ENCODE results near the gene NPHP4.

NPHP4 gene

DNA sequence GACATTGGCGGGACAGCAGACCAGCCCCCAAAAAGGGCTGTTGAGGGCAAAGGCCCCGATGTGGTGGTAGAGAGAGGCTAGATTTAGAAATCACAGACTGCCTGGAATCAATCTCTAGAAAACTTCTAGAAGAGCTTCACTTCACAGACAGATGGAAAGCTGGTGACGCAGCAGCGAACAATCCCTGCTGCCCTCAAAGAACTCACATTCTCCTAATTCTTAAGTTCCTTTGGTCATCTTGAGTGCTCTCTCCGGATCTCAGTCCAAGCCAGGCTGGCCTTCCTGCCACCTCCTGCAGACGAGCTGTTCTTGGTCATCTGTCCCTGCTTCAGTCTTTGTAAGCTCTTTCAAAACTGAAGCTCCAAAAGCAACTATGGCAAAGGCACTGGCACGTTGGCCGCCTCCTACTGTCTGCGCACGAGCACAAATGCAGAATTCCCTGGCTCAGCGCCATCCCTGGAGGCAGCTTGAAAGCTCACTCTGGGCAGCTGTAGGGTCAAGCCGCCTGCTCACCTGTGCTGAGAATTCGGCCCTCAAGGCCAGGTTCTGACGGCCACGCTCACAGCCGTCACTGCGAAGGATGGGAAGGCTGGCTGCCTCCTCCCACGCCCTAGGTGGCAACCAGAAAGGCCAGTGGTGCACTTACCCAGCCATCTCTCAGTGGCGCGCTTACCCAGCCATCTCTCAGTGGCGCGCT lies 110.6 kb downstream of the NPHP4 start:
- DNase-seq: no peak

- no peak for DNase-seq
Observed at GRCh38 chr1:5880630-5881405, 111.4 kb downstream of the NPHP4 start.

DNA sequence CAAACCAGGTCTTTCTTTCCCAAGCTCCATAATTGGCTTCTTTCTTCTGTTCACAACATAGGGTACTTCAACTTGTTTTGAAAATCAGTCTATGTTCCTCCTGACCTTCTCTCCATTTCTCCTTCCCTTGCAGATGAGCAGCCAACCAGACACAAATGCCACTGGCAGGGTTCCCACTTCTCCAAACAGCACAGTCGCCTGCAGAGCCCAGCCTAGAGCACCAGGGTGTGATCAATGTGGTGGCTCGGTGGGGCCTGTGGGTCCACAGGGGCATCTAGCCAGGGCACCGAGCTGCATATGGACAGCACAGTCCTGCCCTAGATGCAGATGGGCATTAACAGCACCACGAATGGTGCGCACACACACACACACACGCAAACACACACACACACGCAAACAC lies 112.8 kb downstream of the NPHP4 start:
- no peak for DNase-seq

- no peak for DNase-seq
Observed at GRCh38 chr1:5878971-5879370, 113.3 kb downstream of the NPHP4 start.

DNA sequence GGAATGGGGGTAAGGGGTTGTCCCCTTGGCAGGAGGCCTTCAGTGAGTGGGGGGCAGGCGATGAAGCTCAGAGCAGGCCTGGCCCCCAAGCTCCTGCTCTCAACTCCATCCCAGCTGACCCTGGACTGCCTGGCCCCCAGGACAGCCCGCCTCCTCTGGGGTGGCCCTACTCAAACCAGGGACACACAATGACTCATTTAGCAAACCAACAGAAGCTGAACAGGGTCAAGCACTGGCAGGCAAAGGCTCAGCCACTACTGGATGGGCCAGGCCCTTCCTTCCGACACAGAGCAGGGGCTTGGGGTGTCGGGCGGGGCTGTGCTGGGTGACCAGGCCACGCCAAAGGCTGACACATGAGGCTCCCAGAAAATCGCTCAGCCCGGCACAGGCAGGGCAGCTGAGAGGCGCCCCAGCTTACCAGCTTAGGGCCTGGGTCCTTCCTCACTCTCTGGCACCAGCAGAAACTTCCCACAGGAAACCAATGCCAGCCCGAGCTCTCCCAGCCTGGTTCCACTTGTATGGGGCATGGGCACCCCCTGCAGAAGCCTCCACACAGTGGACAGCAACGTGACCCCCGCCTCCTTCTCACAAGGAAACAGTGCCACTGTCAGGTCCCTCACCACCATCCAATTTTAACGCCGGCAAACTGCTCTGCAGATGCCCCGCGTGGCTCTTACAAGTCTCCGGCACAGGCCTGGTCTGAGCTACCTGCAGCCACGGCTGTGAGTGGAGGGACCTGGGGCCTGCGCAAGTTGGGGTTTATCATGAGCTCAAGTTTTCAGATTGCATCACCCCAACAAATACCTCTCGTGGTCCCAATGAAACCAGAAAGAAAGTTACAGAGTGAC lies 114.3 kb downstream of the NPHP4 start:
- DNase-seq: no peak

GRCh38 chr1:5877001-5877400 lies 115.2 kb downstream of the NPHP4 start:
- DNase-seq: no peak

- DNase-seq: no peak
Observed at GRCh38 chr1:5876094-5876650, 116.1 kb downstream of the NPHP4 start.

GRCh38 chr1:5875345-5875910 lies 116.8 kb downstream of the NPHP4 start:
- no peak for DNase-seq

DNA sequence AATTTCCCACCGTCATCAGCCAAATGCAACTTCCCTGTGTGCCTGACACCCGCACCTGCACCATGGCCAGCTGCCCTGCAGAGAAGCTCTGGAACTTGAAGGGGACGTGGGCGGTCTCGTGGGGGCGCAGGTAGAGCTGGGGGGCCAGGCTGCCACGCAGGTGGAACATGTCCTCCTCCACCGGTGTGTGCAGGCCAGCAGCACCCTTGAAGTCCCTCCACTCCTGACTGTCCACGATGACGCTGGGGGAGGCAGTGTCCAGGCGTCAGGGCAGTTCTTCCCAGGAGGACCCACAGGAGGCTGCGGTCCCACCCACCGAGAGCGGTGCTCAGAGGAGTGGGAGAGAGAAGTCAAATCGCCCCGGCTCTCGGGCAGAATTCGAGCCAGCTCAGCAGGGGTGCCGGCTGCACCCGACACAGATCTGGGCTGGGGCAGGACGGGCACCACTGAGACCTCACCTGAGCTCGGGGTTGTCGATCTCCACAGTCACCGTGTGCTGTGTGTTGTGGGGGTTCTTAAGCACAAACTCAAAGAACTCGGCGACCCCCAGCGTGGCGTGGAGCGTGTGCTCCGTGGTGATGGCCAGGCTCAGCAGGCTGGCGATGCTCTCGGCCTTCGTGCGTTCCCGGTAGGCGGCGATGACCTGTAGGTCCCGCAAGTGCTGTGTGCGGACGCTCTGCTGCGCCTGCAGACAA lies 117.7 kb downstream of the NPHP4 start:
- DNase-seq: no peak

- no peak for DNase-seq
Observed at GRCh38 chr1:5873556-5873955, 118.7 kb downstream of the NPHP4 start.

DNA sequence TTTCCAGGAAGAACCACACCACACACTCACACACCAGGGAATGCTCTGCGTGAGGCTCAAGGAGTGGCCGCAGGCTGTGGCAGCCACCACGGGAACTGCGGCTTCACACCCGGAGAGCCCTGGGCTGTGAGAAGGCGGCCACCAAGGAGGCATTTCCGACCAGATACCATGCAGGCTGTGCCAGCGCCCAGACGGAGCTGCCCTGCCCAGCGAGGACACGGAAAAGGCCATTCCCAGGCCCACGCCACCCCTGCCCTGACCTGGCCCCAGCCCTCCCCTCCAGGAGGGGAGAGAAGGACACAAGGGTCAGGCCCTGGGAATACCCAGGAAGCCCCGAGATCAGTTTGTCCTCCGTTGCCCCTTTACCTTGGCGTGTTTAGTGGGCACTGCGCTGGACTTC lies 119.3 kb downstream of the NPHP4 start:
- DNase-seq: no peak

GRCh38 chr1:5868931-5869500 lies 123.2 kb downstream of the NPHP4 start:
- DNase-seq: no peak

- no peak for DNase-seq
Observed at GRCh38 chr1:5865774-5866173, 126.5 kb downstream of the NPHP4 start.

DNA sequence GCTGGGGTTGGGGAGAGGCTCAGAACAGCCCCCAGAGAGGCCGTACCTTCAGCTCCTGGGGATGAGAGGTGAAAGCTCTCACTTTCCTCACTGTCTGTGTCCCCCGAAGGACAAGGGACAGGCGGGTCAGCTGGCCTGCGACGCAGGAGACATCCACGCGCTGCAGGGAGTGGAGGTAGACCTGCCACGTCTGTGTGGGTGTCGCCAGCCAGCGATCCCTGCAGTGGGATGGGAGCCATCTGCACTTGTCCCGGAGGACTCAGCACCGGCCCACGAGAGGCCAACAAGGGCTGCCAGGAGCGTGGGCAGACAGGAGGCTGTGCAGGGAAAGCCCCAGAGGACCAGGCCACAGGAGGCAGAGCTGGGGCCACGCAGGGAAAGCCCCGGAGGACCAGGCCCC lies 127.2 kb downstream of the NPHP4 start:
- DNase-seq: no peak

- no peak for DNase-seq
Observed at GRCh38 chr1:5864256-5864655, 128.0 kb downstream of the NPHP4 start.

GRCh38 chr1:5863238-5863637 lies 129.0 kb downstream of the NPHP4 start:
- peak in 1 of 51 donors; percentile 6 for DNase-seq

DNA sequence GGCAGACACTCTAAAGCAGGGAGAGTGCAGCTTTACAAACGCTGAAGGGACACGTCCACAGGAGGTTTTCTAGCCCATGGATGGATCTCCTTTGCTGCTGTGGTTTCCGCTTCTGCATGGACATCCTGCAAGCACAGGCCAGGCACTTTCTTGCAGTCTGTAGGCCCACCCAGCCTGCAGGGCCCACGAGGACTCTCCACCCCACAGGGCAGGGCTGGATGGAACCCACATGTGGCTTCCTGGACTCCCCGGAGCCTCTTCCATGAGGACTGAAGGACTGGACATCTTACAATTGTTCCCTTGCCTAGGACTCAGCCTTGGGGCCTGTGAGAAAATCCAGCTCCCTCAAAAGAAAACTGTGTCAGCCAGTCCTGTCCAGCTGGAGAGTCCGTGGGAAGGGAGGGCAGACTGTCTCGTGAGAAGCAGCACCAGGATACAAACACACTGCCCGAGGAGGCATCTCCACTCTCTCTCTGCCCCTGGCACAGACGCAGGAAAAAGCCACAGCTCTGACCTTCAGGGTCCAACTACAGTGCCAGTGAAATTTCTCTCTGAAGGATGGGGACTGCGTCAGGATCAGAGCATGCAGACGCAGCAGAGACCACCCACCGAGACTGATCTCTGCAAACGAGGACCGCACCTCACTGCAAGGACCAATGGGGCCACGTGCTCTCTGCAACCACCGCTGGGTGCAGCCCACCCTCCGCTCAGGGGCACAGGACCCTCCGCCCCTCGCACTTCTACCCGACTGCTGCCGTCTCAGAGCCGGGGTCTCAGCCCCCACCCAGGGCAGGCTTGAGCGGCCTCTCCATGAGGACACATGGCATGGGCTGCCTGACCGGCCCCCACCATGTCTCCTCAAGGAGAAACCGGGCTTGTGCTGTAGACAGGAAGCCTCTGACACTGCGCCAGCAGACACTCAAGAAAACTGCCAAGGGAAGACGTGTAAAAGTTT lies 130.1 kb downstream of the NPHP4 start:
- DNase-seq: no peak

- no peak for DNase-seq
Observed at GRCh38 chr1:5860277-5860676, 131.9 kb downstream of the NPHP4 start.

DNA sequence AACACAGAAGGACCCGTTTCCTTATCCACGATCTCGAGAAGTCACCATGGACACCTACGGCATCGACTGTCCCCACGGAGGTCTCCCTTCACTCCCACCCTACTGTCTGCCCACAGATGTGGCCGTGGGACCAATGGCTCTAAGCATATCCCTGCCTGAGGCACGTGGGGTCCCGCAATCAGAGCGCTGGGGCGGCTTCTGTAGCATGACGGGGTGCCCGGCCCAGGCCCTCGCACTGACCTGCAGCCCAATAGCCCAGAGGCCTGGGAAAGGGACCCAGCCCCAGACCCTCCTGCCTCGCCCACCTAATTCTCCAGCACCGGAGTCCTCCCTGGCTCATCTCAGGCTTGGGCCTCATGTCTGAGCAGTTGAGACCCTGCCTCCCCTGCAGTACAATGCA lies 132.5 kb downstream of the NPHP4 start:
- no peak for DNase-seq

Measured in hypothalamus (tissue), 51 donors.